GM18511 (cell line): ENCODE results near the gene TICAM1.
"Not testable (repeated sequence)": the region's sequence is repeated elsewhere in the genome, so short reads cannot be mapped to it uniquely, and the experiment has no call there.

Experiments used
- ATAC-seq: cut with Tn5 transposase; IDR thresholded peaks from one replicate; pipeline ENCODE4 v1.9.1; 2021; ENCODE audit warnings: mild to moderate bottlenecking, moderate library complexity; ENCODE audit not compliant: unreplicated experiment

TICAM1 gene

GRCh38 chr19:4831304-4831978 lies at the start of gene TICAM1:
TSS of gene TICAM1 (minus strand) at chr19:4831712. CDS start at chr19:4818377, 13,335 bp downstream.
- peak; percentile 61 for ATAC-seq

- ATAC-seq: no peak
These were observed 47.5 kb upstream of the TICAM1 start for GRCh38 chr19:4879041-4879440.

GRCh38 chr19:4878491-4878968 lies 47.0 kb upstream of the TICAM1 start:
- ATAC-seq: no peak

GRCh38 chr19:4877753-4878490 lies 46.4 kb upstream of the TICAM1 start:
- ATAC-seq: no peak

GRCh38 chr19:4873930-4874329 lies 42.4 kb upstream of the TICAM1 start:
- ATAC-seq: no peak

- no peak for ATAC-seq
These were observed 40.2 kb upstream of the TICAM1 start for GRCh38 chr19:4871711-4872110.

GRCh38 chr19:4870025-4870700 lies 38.7 kb upstream of the TICAM1 start:
- ATAC-seq: no peak

- ATAC-seq: no peak
These were observed 36.8 kb upstream of the TICAM1 start for GRCh38 chr19:4868286-4868834.

- peak; percentile 75 for ATAC-seq
These were observed 36.2 kb upstream of the TICAM1 start, which contains the start of gene PLIN3 for GRCh38 chr19:4867534-4868285. TSS of gene PLIN3 (minus strand) at chr19:4867667. CDS start at chr19:4861394, 6,273 bp downstream.

- ATAC-seq: no peak
These were observed 35.3 kb upstream of the TICAM1 start for GRCh38 chr19:4866595-4867424.

- ATAC-seq: no peak
These were observed 29.6 kb upstream of the TICAM1 start for GRCh38 chr19:4861147-4861546.

- ATAC-seq: no peak
These were observed 28.2 kb upstream of the TICAM1 start for GRCh38 chr19:4859697-4860096.

- ATAC-seq: not testable (repeated sequence)
These were observed 25.0 kb upstream of the TICAM1 start for GRCh38 chr19:4856468-4856867.

GRCh38 chr19:4853506-4853905 lies 22.0 kb upstream of the TICAM1 start:
- not testable (repeated sequence) for ATAC-seq

GRCh38 chr19:4852484-4852883 lies 21.0 kb upstream of the TICAM1 start:
- no peak for ATAC-seq

GRCh38 chr19:4851551-4852290 lies 20.2 kb upstream of the TICAM1 start:
- ATAC-seq: no peak

- no peak for ATAC-seq
These were observed 17.5 kb upstream of the TICAM1 start for GRCh38 chr19:4849019-4849418.

GRCh38 chr19:4847190-4847973 lies 15.9 kb upstream of the TICAM1 start:
- ATAC-seq: no peak
